ENCODE results near the gene SH3RF2. TPM values are rescaled to one million over a fixed set of nuclear protein-coding genes. Genes with fewer than 3 reads are reported as not detected.

The SH3RF2 gene
- total RNA-seq, 6 experiments from 2014 or later, result 0.43 to 1.7 (median 0.66) TPM

DNA sequence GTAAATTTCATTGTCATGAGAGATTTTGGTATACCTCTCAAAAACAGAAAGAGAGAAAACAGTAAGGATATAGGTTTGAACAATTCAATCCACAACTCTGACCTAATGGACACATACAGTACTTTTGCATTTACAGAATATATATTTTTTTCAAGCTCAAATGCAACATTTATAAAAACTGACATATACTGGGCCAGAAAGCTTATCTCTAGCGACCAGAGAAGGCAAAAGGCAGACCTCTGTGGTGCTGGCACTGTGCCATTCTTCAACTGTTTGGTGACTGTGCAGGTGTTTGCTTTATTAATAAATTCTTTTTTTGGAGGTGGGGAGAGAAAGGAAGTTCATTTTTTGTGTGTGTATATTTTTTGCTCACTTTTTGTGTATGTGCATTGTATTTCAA lies 175.0 kb downstream of the SH3RF2 start:
- Mint-ChIP-seq H3K27ac (no peak overlapping the region), H3K4me3 (no peak overlapping the region), H3K36me3 (ENCODE audit: low read depth) (no peaks in the 10 kb centered on the region), H3K9me3 (no peaks in the 10 kb centered on the region), H3K4me1 (ENCODE audit: low read depth) (peaks cover 6% of the 10 kb centered on the region), H3K27me3 (ENCODE audit: insufficient read depth) (no peaks in the 10 kb centered on the region; the same call in 1 of the 2 replicates)
- TF ChIP-seq, protein P1, sequence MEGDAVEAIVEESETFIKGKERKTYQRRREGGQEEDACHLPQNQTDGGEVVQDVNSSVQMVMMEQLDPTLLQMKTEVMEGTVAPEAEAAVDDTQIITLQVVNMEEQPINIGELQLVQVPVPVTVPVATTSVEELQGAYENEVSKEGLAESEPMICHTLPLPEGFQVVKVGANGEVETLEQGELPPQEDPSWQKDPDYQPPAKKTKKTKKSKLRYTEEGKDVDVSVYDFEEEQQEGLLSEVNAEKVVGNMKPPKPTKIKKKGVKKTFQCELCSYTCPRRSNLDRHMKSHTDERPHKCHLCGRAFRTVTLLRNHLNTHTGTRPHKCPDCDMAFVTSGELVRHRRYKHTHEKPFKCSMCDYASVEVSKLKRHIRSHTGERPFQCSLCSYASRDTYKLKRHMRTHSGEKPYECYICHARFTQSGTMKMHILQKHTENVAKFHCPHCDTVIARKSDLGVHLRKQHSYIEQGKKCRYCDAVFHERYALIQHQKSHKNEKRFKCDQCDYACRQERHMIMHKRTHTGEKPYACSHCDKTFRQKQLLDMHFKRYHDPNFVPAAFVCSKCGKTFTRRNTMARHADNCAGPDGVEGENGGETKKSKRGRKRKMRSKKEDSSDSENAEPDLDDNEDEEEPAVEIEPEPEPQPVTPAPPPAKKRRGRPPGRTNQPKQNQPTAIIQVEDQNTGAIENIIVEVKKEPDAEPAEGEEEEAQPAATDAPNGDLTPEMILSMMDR (IDR thresholded peaks at IDR 0.05), result no peak
- DNase-seq, result no peak

DNA sequence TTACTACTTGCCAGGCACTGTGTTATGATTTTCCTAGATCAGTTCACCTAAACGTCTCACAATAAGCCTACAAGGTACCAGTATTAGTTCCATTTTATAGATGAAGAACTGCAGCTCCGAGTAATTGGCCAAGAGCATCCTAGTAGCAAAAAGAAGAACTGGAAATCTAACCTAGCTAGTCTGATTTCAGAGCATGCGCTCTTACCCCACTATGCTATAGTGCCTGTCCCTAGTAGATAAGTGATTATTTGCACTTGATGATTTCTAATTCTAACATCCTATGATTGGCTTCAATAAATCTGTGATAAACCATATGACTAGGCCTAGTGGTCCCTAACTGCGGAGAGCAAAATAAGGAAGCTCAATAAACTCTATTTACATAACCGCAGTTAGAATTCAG lies 176.1 kb downstream of the SH3RF2 start:
- Mint-ChIP-seq H3K36me3 (ENCODE audit: low read depth) (no peaks in the 10 kb centered on the region; the same call in 1 of the 2 replicates), H3K27ac (no peak overlapping the region)

More for the DNA sequence above, 176.1 kb downstream of the SH3RF2 start:
- Mint-ChIP-seq H3K9me3 (no peaks in the 10 kb centered on the region), H3K4me1 (ENCODE audit: low read depth) (peaks cover 6% of the 10 kb centered on the region), H3K4me3 (no peak overlapping the region), H3K27me3 (ENCODE audit: insufficient read depth) (no peaks in the 10 kb centered on the region; the same call in 1 of the 2 replicates)
- TF ChIP-seq, protein P1 (IDR thresholded peaks at IDR 0.05), result no peak
- no peak for DNase-seq

Other genes with a start within 250 kb of the SH3RF2 start
- gene PRELID2, start 101.2 kb upstream of the SH3RF2 start, total RNA-seq (2021; fragmentation: NEBNext Ultra II Directional; extraction: Animal tissue kit (Norgen Biotek cat#: 25700)), result 1 to 10 TPM; 3.6 to 8.8 (median 6.4) TPM
- not detected for gene GRXCR2, start 63.6 kb upstream of the SH3RF2 start, total RNA-seq (2021; fragmentation: NEBNext Ultra II Directional; extraction: Animal tissue kit (Norgen Biotek cat#: 25700))
- gene PLAC8L1, start 169.0 kb downstream of the SH3RF2 start, total RNA-seq (2021; fragmentation: NEBNext Ultra II Directional; extraction: Animal tissue kit (Norgen Biotek cat#: 25700)), result under 1 TPM in 3 of 6 experiments, not detected in 3; 0.38 to 0.61 (median 0.46) TPM
- 10 to 100 TPM; 78.2 to 93.3 (median 88.5) TPM for gene LARS1, start 246.1 kb downstream of the SH3RF2 start, total RNA-seq (2021; fragmentation: NEBNext Ultra II Directional; extraction: Animal tissue kit (Norgen Biotek cat#: 25700))

All from HFFc6 (cell line).